Mucosa of rectum (tissue), 2 donors: ENCODE measurements around the gene CYTH2.

Experiments used
- H3K27ac ChIP-seq, 2 donors: one replicate each; pipeline ENCODE4 v1.7.0; 2013; ENCODE audit warnings: inconsistent platforms in 2 of 2, low read depth in 2 of 2, low read length in 2 of 2
- H3K27me3 ChIP-seq, 2 donors: one replicate each; pipeline ENCODE4 v1.7.0; 2013; ENCODE audit warnings: low read length in 2 of 2; ENCODE audit not compliant: control insufficient read depth in 2 of 2, insufficient read depth in 2 of 2
- H3K36me3 ChIP-seq, 2 donors: one replicate each; pipeline ENCODE4 v1.7.0; 2013; ENCODE audit warnings: low read length in 2 of 2; ENCODE audit not compliant: control insufficient read depth in 2 of 2, insufficient read depth in 2 of 2
- H3K4me1 ChIP-seq, 2 donors: one replicate each; pipeline ENCODE4 v1.7.0; 2013; ENCODE audit warnings: low read length in 2 of 2, mild to moderate bottlenecking in 1 of 2; ENCODE audit not compliant: control insufficient read depth in 2 of 2, insufficient read depth in 2 of 2
- H3K4me3 ChIP-seq, 2 donors: one replicate each; pipeline ENCODE4 v1.7.0; 2013; ENCODE audit warnings: low read length in 2 of 2
- H3K9ac ChIP-seq, 2 donors: one replicate each; pipeline ENCODE4 v1.7.0; 2013; ENCODE audit warnings: low read length in 2 of 2, low read depth in 1 of 2, mild to moderate bottlenecking in 1 of 2
- H3K9me3 ChIP-seq, 2 donors: one replicate each; pipeline ENCODE4 v1.7.0; 2013; ENCODE audit warnings: low read length in 2 of 2; ENCODE audit not compliant: control insufficient read depth in 2 of 2
- donor health status: healthy.
- donor health status: Normal muscosa, but diverticular disease.

The CYTH2 gene

DNA sequence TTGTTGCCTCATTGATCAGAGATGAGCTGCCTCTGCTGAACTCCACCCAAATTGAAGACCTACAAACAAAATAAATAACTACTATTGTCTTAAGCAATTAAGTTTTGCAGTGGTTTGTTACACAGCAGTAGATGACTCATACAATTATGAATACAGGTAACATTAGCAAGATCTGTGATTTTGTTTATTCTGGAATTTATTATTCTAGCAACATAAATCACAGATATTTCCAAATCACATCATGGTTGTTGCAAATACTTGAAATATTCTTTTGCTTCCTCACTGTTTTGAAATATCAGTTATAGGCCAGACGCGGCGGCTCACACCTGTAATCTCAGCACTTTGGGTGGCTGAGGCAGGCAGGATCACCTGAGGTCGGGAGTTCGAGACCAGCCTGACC is 55.6 kb downstream of the CYTH2 start:
- Histone ChIP-seq H3K36me3 (no peaks in the 10 kb centered on the region), H3K9ac (no peak overlapping the region), H3K9me3 (peaks cover 8 to 23% of the 10 kb centered on the region in 2 donors), H3K4me1 (no peaks in the 10 kb centered on the region), H3K4me3 (no peak overlapping the region), H3K27ac (no peak overlapping the region), H3K27me3 (peaks cover 3 to 10% of the 10 kb centered on the region in 2 donors)

DNA sequence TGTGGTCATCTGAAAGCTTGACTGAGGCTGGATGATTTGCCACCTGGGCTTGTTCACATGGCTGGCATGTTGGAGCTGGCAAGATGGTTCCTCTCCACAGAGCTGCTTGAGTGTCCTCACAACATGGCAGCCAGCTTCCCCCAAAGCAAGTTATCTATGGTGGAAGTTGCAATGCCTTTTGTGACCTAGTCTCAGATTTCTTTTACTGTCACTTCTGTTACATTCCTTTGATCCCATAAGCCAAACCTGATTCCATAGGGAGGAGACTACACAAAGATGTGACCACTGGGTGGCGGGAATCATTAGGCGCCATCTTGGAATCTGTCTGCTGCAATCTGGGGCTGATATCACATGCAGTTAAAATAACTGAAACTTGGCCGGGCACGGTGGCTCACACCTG is 60.0 kb downstream of the CYTH2 start:
- Histone ChIP-seq H3K9me3 (peaks cover 8 to 20% of the 10 kb centered on the region in 2 donors), H3K4me3 (no peak overlapping the region), H3K27me3 (peaks cover 10 to 19% of the 10 kb centered on the region in 2 donors), H3K27ac (no peak overlapping the region), H3K9ac (no peak overlapping the region), H3K4me1 (no peaks in the 10 kb centered on the region), H3K36me3 (no peaks in the 10 kb centered on the region)

DNA sequence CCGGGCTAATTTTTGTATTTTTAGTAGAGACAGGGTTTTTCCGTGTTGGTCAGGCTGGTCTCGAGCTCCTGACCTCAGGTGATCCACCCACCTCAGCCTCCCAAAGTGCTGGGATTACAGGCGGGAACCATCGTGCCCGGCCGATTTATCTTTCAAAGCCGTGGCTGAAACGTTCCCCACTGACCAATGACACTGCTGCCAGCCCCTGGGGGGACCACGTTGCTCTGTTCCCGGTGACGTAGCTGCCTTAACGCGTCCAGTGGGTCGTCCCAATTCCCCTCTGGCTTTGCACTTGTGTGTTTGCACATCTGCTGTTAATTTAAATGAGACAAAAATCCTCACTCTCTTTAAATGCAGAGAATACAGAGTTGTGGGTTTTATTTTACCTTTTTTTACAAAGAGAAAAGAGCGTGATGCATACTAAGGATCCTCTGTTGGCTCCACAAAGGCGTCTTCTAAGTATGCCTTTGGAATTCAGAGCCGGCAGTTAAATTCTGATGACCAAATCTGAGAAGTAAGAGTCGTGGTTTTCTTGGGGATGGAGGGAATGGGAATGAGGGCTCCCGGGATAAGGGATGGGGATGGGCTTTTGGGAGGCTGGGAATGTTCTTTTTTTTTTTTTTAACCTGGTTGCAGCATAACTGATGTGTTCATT is 61.0 kb downstream of the CYTH2 start:
- H3K9ac ChIP-seq, result no peak overlapping the region
- peaks cover 8 to 17% of the 10 kb centered on the region in 2 donors for H3K9me3 ChIP-seq
- H3K27ac ChIP-seq, result no peak overlapping the region
- no peaks in the 10 kb centered on the region for H3K4me1 ChIP-seq
- peaks cover 12 to 19% of the 10 kb centered on the region in 2 donors for H3K27me3 ChIP-seq
- H3K4me3 ChIP-seq, result no peak overlapping the region
- no peaks in the 10 kb centered on the region for H3K36me3 ChIP-seq

DNA sequence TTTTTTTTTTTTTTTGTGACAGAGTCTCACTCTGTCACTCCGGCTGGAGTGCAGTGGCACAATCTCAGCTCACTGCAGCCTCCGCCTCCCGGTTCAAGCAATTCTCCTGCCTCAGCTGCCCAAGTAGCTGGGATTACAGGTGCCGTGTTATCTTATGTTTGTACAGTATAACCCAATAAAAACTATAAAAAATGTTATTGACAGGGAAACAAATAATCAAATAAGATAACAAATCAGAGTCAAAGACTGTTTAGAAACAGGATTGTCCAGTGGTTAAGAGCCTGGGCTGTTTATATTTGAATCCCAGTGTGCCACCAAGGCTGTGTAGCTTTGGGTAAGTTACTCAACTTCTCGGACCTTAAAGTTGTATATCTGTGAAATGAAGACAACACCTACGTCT is 61.6 kb downstream of the CYTH2 start:
- peaks cover 8 to 17% of the 10 kb centered on the region in 2 donors for H3K9me3 ChIP-seq
- no peaks in the 10 kb centered on the region for H3K36me3 ChIP-seq
- no peak overlapping the region for H3K4me3 ChIP-seq
- H3K27me3 ChIP-seq, result peaks cover 12 to 19% of the 10 kb centered on the region in 2 donors
- no peaks in the 10 kb centered on the region for H3K4me1 ChIP-seq
- H3K27ac ChIP-seq, result no peak overlapping the region
- no peak overlapping the region for H3K9ac ChIP-seq
